Measurements from ENCODE around the gene ORAI1.

DNA sequence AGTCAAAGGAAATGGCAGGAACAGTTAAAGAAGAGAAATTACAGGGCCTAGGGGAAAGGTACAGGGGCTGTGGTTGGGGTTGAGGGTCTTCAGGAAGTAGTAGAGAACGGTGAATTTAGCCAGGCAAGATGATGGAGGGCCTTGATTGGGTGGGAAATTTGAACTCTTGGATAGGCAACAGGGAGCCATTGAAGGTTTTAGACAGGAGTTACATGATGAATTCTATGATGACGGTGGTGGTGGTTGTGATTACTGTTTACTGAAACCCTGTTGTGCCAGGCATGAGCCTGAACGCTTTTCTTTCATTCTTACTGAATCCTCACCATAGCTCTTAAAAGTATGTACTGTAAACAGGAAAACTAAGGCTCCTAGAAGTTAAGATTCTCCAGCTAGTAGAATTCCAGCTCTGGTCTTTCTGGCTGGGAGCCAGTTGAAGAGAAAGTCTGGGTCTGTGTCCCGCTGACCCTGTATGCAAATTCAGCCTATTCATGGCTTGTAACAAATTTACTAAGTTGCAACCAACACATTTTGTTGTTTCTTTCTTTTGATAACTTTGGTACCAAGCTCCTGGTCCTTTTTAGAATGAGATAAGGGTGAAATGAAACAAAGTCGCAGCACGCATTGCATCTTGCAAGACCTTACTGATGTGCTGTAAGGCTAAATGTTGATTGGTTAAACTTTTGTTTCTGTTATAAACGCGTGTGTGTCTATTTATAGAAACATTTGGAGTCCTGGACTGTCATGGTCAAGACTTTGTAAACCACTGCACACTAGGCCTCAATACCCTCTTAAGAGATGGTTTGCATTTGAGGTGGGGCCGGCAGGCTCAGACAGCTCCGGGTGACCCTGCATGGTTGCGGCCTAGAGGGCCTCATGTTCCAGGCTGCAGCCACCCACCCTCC lies 6.0 kb downstream of the ORAI1 start:
- no peak for TF ChIP-seq POLR2A (IDR thresholded peaks at IDR 0.05)
- no peak for TF ChIP-seq POLR2AphosphoS5 (IDR thresholded peaks at IDR 0.05)
- TF ChIP-seq, protein P1, sequence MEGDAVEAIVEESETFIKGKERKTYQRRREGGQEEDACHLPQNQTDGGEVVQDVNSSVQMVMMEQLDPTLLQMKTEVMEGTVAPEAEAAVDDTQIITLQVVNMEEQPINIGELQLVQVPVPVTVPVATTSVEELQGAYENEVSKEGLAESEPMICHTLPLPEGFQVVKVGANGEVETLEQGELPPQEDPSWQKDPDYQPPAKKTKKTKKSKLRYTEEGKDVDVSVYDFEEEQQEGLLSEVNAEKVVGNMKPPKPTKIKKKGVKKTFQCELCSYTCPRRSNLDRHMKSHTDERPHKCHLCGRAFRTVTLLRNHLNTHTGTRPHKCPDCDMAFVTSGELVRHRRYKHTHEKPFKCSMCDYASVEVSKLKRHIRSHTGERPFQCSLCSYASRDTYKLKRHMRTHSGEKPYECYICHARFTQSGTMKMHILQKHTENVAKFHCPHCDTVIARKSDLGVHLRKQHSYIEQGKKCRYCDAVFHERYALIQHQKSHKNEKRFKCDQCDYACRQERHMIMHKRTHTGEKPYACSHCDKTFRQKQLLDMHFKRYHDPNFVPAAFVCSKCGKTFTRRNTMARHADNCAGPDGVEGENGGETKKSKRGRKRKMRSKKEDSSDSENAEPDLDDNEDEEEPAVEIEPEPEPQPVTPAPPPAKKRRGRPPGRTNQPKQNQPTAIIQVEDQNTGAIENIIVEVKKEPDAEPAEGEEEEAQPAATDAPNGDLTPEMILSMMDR (IDR thresholded peaks at IDR 0.05 in 8 of 11, conservative IDR thresholded peaks at IDR 0.05 in 3 of 11) = no peak
